DMS53 treated with DMSO at 0.1 percent for 48 hours (cell line): ENCODE measurements around the gene CMTR2.
"Not testable (repeated sequence)": the region's sequence is repeated elsewhere in the genome, so short reads cannot be mapped to it uniquely, and the experiment has no call there.

Experiments
- DNase-seq: peaks from one replicate; lab custom pipeline; 2025; ENCODE audit not compliant: unreplicated experiment; lab: John Stamatoyannopoulos, UW

Gene CMTR2, protein sequence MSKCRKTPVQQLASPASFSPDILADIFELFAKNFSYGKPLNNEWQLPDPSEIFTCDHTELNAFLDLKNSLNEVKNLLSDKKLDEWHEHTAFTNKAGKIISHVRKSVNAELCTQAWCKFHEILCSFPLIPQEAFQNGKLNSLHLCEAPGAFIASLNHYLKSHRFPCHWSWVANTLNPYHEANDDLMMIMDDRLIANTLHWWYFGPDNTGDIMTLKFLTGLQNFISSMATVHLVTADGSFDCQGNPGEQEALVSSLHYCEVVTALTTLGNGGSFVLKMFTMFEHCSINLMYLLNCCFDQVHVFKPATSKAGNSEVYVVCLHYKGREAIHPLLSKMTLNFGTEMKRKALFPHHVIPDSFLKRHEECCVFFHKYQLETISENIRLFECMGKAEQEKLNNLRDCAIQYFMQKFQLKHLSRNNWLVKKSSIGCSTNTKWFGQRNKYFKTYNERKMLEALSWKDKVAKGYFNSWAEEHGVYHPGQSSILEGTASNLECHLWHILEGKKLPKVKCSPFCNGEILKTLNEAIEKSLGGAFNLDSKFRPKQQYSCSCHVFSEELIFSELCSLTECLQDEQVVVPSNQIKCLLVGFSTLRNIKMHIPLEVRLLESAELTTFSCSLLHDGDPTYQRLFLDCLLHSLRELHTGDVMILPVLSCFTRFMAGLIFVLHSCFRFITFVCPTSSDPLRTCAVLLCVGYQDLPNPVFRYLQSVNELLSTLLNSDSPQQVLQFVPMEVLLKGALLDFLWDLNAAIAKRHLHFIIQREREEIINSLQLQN

DNA sequence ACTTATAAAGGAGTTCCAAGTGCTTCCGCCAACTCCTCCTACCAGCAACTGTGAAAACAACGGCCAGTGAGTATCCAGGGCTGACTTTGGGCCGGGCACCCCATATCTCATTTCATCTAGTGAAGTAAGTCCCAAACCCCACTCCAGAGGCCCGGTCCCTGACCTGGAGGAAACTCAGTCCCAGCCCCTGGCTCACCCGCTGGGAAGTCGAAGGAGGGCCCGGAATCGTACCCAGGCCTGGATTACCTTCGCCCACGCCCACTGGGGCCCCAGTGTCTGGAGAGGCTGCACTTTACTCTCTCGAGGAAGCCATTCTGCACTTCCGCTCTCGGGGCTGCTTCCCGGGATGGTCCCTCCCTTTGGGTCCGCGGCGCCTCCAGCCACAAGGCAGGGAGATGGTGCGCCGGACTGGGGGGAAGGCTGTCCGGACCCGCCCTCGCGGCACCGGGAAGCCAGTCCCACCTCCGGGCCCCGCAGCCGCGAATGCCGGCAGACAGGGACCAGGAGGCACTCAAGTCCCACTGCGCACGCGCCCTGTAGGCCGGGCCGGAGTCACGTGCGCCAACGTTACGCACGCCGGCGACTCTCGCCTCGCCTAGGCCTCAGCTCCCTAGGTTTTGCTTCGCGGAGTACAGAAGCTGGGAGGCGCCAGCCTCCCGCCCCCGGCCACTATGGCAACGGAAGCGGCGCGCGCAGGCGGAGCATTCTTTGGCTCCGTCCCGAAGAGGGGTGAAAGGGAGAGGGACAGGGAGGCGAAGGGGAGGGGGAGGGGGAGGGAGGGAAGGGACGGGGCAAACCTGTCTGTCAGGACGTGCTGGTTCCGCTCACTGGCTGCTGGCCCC is at the start of gene CMTR2:
CMTR2 (minus strand) TSS at position 513 of the 842 bp plus-strand sequence. CDS start 3,482 bp downstream, outside the sequence.
- DNase-seq = peak; percentile 91

GRCh38 chr16:71338632-71339031 is 49.4 kb upstream of the CMTR2 start:
- no peak for DNase-seq

GRCh38 chr16:71338193-71338592 is 49.0 kb upstream of the CMTR2 start:
- peak; percentile 81 for DNase-seq

DNA sequence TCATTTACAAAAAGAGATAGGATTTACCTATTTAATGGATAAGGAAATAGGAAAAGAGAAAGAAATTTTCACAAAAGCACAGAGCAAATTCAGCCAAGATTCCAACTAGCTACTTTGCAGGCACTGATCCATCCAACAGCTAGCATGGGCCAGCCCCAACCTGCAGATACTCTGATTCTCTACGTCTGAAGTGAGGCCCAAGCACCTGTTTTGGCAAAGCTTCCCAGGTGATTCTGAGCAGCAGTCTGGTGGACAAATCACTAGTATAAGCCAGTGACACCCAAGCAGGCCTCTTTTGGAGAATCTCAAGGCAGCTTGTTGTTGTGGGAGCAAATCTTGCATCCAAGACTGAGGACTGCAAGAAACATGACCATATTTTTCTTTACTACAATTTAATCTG is 48.4 kb upstream of the CMTR2 start:
- DNase-seq = no peak

DNA sequence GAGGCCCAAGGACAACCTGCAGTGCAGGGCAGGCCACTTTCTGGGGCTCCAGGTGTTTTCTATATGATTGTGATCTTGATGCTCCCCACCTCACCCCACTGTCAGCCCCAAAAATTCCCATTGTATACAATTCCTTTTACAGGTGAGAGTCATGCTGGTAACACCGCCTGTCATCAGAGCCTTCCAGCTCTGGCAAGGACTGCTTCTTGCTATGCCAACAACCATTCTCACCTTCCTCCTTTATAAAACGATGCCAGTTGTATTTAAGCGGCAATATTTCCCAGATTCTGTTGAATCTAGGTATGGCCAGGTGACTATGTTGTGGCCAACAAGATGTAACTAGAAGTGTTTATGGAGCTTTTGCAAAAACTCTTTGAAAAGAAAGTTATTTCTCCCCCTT is 38.9 kb upstream of the CMTR2 start:
- no peak for DNase-seq

DNA sequence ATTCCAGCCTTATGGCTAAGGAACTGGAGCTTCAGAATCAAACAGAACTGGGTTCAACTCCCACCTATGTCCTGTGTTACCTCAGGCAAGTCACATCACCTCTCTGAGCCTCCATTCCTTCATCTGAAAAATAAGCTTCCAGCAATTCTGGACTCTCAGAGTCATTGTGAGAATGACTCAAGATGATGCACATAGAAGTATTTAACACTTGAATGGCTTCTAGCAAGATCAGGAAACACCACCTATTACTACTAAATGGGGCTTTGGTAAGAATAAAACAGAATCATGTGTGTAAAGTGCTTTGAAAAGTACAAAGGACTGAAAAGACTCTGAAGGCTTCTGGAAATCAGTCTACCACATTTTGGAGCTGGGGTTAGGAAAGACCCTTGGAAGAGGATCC is 38.5 kb upstream of the CMTR2 start:
- no peak for DNase-seq

- no peak for DNase-seq
These were observed 30.8 kb upstream of the CMTR2 start for GRCh38 chr16:71319999-71320398.

- no peak for DNase-seq
These were observed 26.1 kb upstream of the CMTR2 start for GRCh38 chr16:71315269-71315668.

- DNase-seq = not testable (repeated sequence)
These were observed 24.4 kb upstream of the CMTR2 start for GRCh38 chr16:71313591-71313990.

DNA sequence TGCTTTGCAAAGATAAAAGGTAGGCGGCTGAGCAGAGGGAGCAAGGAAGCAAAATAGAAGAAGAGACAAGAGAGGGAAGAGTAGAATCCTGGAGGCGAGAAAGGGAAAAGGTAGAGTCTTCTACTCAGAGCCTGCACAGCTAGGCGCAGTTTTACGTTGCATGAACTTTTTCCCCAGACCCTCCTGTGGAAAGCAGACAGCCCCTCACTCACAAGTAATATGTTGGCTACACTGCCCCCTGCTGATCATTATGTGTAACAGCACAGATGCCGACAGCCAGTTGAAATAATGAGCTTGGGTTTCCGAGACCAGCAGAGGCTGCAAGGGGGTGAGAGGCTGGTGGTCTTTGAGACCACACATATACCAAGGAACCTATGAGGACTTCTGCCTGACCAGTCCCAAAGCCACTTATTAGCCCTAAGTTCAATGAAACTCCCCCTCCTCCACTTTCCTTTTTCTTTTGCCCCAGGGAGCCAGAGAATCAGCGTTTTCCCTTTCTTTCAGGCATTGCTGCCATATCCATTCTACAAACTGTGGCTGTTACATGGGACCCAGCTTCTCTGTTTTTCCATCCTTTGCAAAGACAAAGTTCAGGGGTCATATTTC is 22.5 kb upstream of the CMTR2 start:
- no peak for DNase-seq

GRCh38 chr16:71303938-71304337 is 14.7 kb upstream of the CMTR2 start:
- no peak for DNase-seq

- no peak for DNase-seq
These were observed 8.1 kb upstream of the CMTR2 start for GRCh38 chr16:71297341-71297634.

GRCh38 chr16:71296584-71297340 is 7.6 kb upstream of the CMTR2 start:
- no peak for DNase-seq

- DNase-seq = no peak
These were observed 6.7 kb upstream of the CMTR2 start for GRCh38 chr16:71295950-71296349.

DNA sequence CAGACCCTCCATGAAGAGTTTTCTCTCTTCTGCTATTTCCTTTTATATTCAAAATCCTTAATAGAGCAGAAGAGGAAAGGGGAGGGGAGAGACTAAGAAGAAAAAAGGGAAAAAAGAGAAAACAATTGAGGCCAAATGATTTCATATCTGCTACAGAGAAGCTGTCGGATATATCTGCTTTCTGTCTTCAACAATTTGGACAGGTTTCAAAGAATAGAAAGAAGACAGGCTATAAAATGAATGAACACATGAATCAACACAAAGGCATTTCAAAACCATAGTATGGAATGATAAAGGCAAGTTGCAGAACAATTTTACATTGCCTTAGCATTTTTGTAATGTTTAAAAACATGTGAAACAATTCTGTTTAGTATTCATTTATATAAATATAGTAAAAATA is 4.7 kb upstream of the CMTR2 start:
- no peak for DNase-seq

- not testable (repeated sequence) for DNase-seq
These were observed 2.9 kb upstream of the CMTR2 start for GRCh38 chr16:71292095-71292494.

GRCh38 chr16:71289732-71290062 is 495 bp upstream of the CMTR2 start:
- DNase-seq = no peak

- DNase-seq = no peak
These were observed 672 bp downstream of the CMTR2 start for GRCh38 chr16:71288570-71288889.

GRCh38 chr16:71287911-71288310 is 1.3 kb downstream of the CMTR2 start:
- DNase-seq = no peak

DNA sequence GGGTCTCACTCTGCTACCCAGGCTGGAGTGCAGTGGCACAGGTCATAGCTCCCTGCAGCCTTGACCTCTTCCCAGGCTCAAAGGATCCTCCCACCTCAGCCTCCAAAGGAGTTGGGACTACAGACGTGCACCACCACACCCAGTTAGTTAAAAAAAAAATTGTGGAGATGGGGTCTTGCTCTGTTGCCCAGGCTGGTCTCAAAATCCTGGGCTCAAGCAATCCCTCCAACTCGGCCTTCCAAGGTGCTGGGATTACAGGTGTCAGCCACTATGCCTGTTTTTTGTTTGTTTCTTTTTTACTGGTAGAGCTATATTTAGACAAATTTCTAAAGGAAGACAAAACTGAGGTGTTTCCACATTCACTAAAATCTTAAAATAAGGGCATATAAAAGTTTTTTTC is 1.7 kb downstream of the CMTR2 start:
- DNase-seq = no peak

GRCh38 chr16:71283612-71284011 is 5.6 kb downstream of the CMTR2 start:
- no peak for DNase-seq
